HEK293 (cell line): ENCODE measurements around the gene ITPKC.
A peak's percentile ranks its signal among the peaks of the same experiment; 100 is the strongest.
"Not testable (repeated sequence)": the region's sequence is repeated elsewhere in the genome, so short reads cannot be mapped to it uniquely, and the experiment has no call there.

Experiments
- CTCF ChIA-PET: fragments of 350-600 bp; formaldehyde crosslinking; extraction: SDS; loops from one replicate; lab custom pipeline; 2021; ENCODE audit warnings: antibody characterized with exemption; lab: Yijun Ruan, JAX
- POLR2A ChIA-PET: fragments of 300-600 bp; formaldehyde crosslinking; extraction: SDS; loops from one replicate; lab custom pipeline; 2020; ENCODE audit warnings: antibody characterized with exemption, inconsistent platforms; lab: Yijun Ruan, JAX
- H3K27ac ChIP-seq: fragments of 200-500 bp; sonication (Bioruptor generic); 2 replicates; pipeline ENCODE4 v1.5.1; 2014; ENCODE audit warnings: low read depth, low read length, control low read depth, inconsistent platforms; ENCODE audit errors: extremely low read depth
- H3K36me3 ChIP-seq, 2 experiments: fragments of 200-500 bp in 1 of 2; sonication (Bioruptor generic) in 1 of 2; 1 replicate in 1 of 2; 2 replicates in 1 of 2; pipeline ENCODE4 v1.5.1; 2014 to 2017; ENCODE audit warnings: inconsistent platforms in 2 of 2, low read length in 2 of 2; ENCODE audit not compliant: control insufficient read depth in 2 of 2, insufficient read depth in 1 of 2
- H3K4me1 ChIP-seq: fragments of 200-500 bp; sonication (Bioruptor generic); 2 replicates; pipeline ENCODE4 v1.5.1; 2014; ENCODE audit warnings: mild to moderate bottlenecking, low read length, inconsistent platforms; ENCODE audit not compliant: control insufficient read depth, insufficient read depth
- H3K4me3 ChIP-seq: 2 replicates; pipeline ENCODE4 v1.5.1; 2011; ENCODE audit warnings: low read depth, mild to moderate bottlenecking, control low read depth, low read length, moderate library complexity
- H3K9me3 ChIP-seq: fragments of 200-500 bp; sonication (Bioruptor generic); 2 replicates; pipeline ENCODE4 v1.5.1; 2014; ENCODE audit warnings: low read depth, low read length, inconsistent platforms; ENCODE audit not compliant: control insufficient read depth, insufficient read depth
- EGR2 ChIP-seq: fragments of 450-650 bp; formaldehyde crosslinking; IDR thresholded peaks from 2 replicates; pipeline ENCODE4 v1.5.1; 2016; ENCODE audit warnings: low read depth, missing biosample characterization, missing genetic modification characterization
- PRDM4 ChIP-seq: fragments of 450-650 bp; formaldehyde crosslinking; IDR thresholded peaks from 2 replicates; pipeline ENCODE4 v1.5.1; 2017; ENCODE audit warnings: missing biosample characterization, missing genetic modification characterization
- ZBTB49 ChIP-seq: fragments of 450-650 bp; formaldehyde crosslinking; IDR thresholded peaks from 2 replicates; pipeline ENCODE4 v1.5.1; 2016; ENCODE audit warnings: missing biosample characterization, missing genetic modification characterization, low read depth
- ZNF140 ChIP-seq: fragments of 450-650 bp; formaldehyde crosslinking; IDR thresholded peaks from 2 replicates; pipeline ENCODE4 v1.5.1; 2016; ENCODE audit warnings: missing biosample characterization, missing genetic modification characterization
- ZNF146 ChIP-seq: fragments of 450-650 bp; formaldehyde crosslinking; IDR thresholded peaks from 2 replicates; pipeline ENCODE4 v1.5.1; 2016; ENCODE audit warnings: missing biosample characterization, missing genetic modification characterization
- ZNF18 ChIP-seq: fragments of 450-650 bp; formaldehyde crosslinking; IDR thresholded peaks from 2 replicates; pipeline ENCODE4 v1.5.1; 2016; ENCODE audit warnings: missing biosample characterization, missing genetic modification characterization
- ZNF362 ChIP-seq: fragments of 450-650 bp; formaldehyde crosslinking; IDR thresholded peaks from 2 replicates; pipeline ENCODE4 v1.5.1; 2016; ENCODE audit warnings: missing biosample characterization, missing genetic modification characterization
- ZNF426 ChIP-seq: fragments of 450-650 bp; formaldehyde crosslinking; IDR thresholded peaks from 2 replicates; pipeline ENCODE4 v1.5.1; 2017; ENCODE audit warnings: missing biosample characterization, missing genetic modification characterization, mild to moderate bottlenecking, inconsistent platforms, moderate library complexity
- ZNF610 ChIP-seq: fragments of 450-650 bp; formaldehyde crosslinking; IDR thresholded peaks from 2 replicates; pipeline ENCODE4 v1.5.1; 2016; ENCODE audit warnings: missing biosample characterization, missing genetic modification characterization, borderline replicate concordance
- ZNF660 ChIP-seq: fragments of 450-650 bp; IDR thresholded peaks from 2 replicates; pipeline ENCODE4 v1.5.1; 2018; ENCODE audit warnings: missing biosample characterization, mild to moderate bottlenecking, missing genetic modification characterization
- ZNF843 ChIP-seq: fragments of 450-650 bp; formaldehyde crosslinking; IDR thresholded peaks from 2 replicates; pipeline ENCODE4 v1.5.1; 2016; ENCODE audit warnings: missing biosample characterization, missing genetic modification characterization
- ZSCAN5A ChIP-seq: fragments of 450-650 bp; formaldehyde crosslinking; IDR thresholded peaks from 2 replicates; pipeline ENCODE4 v1.5.1; 2016; ENCODE audit warnings: missing biosample characterization, missing genetic modification characterization

The ITPKC gene

GRCh38 chr19:40763963-40764362, 47.1 kb downstream of the ITPKC start:
- POLR2A ChIA-PET: interaction anchor here (1.3 to 1.9 kb wide), 2 partner anchors 13 to 14 kb away, joined by 4 to 11 read pairs; partner anchors contain the start of genes ACTMAP, RAB4B and SNRPA
- Histone ChIP-seq H3K4me3 (no peak overlapping the region), H3K27ac (no peak overlapping the region), H3K36me3 (peaks cover 73 to 99% of the 10 kb centered on the region in 2 experiments), H3K4me1 (no peaks in the 10 kb centered on the region), H3K9me3 (no peaks in the 10 kb centered on the region)
- CTCF ChIA-PET: no interaction called here
- TF ChIP-seq PRDM4 (tag by site-specific recombination): 0 out of 2 replicates have a peak, but pooled peaks have one; percentile 16
- 0 out of 2 replicates have a peak, but pooled peaks have one; percentile 27 for TF ChIP-seq EGR2
- TF ChIP-seq ZNF140 (tag by site-specific recombination): no peak
- TF ChIP-seq ZSCAN5A: no peak
- no peak for TF ChIP-seq ZNF18 (tag by site-specific recombination)
- no peak for TF ChIP-seq ZNF426 (tag by site-specific recombination)
- TF ChIP-seq ZNF843 (tag by site-specific recombination): no peak
- no peak for TF ChIP-seq ZNF610
- no peak for TF ChIP-seq ZBTB49
- peak; percentile 3; the same call in 1 of the 2 replicates for TF ChIP-seq ZNF146 (tag by site-specific recombination)
- TF ChIP-seq ZNF660 (tag by site-specific recombination): no peak

- not testable (repeated sequence) for H3K9me3 ChIP-seq, H3K27ac ChIP-seq, H3K4me1 ChIP-seq, H3K4me3 ChIP-seq
- H3K36me3 ChIP-seq: peaks cover 50 to 90% of the 10 kb centered on the region in 2 experiments
- ChIA-PET CTCF (interaction anchor here (0.5 to 1.2 kb wide), 3 partner anchors 9 to 150 kb away, joined by 3 to 4 read pairs (median 4); partner anchors contain the start of gene MIA), POLR2A (interaction anchor here (0.7 to 3.6 kb wide), 7 partner anchors 9 to 103 kb away, joined by 3 to 30 read pairs (median 5); partner anchors contain the start of genes ACTMAP, EGLN2, RAB4B and SNRPA)
- TF ChIP-seq ZNF362 (tag by site-specific recombination): peak; percentile 81
These were observed 49.5 kb downstream of the ITPKC start for GRCh38 chr19:40766385-40766784.
